Smooth muscle cell (in vitro differentiated cells): ENCODE results near the gene CCR2. TPM values are rescaled to one million over a fixed set of nuclear protein-coding genes. Genes with fewer than 3 reads are reported as not detected.
A peak's percentile ranks its signal among the peaks of the same experiment; 100 is the strongest.

Source experiments
- DNase-seq: peaks from one replicate; lab custom pipeline; 2025; ENCODE audit not compliant: unreplicated experiment; lab: John Stamatoyannopoulos, UW
- H2AFZ ChIP-seq: fragments of 200-600 bp; sonication (generic); 2 replicates; pipeline ENCODE4 v1.6.0; 2016; ENCODE audit warnings: antibody characterized with exemption, low read depth, mild to moderate bottlenecking
- H3F3A ChIP-seq: fragments of 200-600 bp; sonication (generic); 2 replicates; pipeline ENCODE4 v1.6.0; 2017; ENCODE audit warnings: antibody characterized with exemption, low read depth
- H3K27ac ChIP-seq: fragments of 200-600 bp; sonication (generic); 2 replicates; pipeline ENCODE4 v1.5.1; 2016; ENCODE audit warnings: low read depth, mild to moderate bottlenecking
- H3K27me3 ChIP-seq: fragments of 200-600 bp; sonication (generic); 2 replicates; pipeline ENCODE4 v1.6.1; 2016; ENCODE audit warnings: low read depth, mild to moderate bottlenecking
- H3K36me3 ChIP-seq: fragments of 200-600 bp; sonication (generic); 2 replicates; pipeline ENCODE4 v1.5.1; 2016; ENCODE audit warnings: low read depth
- H3K4me1 ChIP-seq: fragments of 200-600 bp; sonication (generic); 2 replicates; pipeline ENCODE4 v1.5.1; 2016; ENCODE audit warnings: low read depth
- H3K4me2 ChIP-seq: fragments of 200-600 bp; sonication (generic); 2 replicates; pipeline ENCODE4 v1.6.0; 2016; ENCODE audit warnings: mild to moderate bottlenecking
- H3K4me3 ChIP-seq: fragments of 200-600 bp; sonication (generic); 2 replicates; pipeline ENCODE4 v1.5.1; 2016; ENCODE audit warnings: mild to moderate bottlenecking
- H3K79me2 ChIP-seq: fragments of 200-600 bp; sonication (generic); 2 replicates; pipeline ENCODE4 v1.6.0; 2016; ENCODE audit warnings: low read depth, mild to moderate bottlenecking
- H3K9ac ChIP-seq: fragments of 200-600 bp; sonication (generic); 2 replicates; pipeline ENCODE4 v1.6.0; 2016; ENCODE audit warnings: low read depth
- H3K9me3 ChIP-seq: fragments of 200-600 bp; sonication (generic); replicated peaks from 2 replicates; pipeline ENCODE4 v1.5.1; 2016; ENCODE audit warnings: low read depth
- H4K20me1 ChIP-seq: fragments of 200-600 bp; sonication (generic); 2 replicates; pipeline ENCODE4 v1.6.0; 2016; ENCODE audit warnings: low read depth
- WGBS: methylation state at CpG from one replicate; pipeline ENCODE4 v1.1.7; 2016; ENCODE audit warnings: low lambda C conversion rate; 5-methylcytosine and 5-hydroxymethylcytosine counted together
- polyA plus RNA-seq: library from polyadenylated mRNA; unstranded; fragments of >200 nt; fragmentation: Nextera tagmentation; extraction: Ambion mirVana; gene quantifications from 2 replicates; pipeline ENCODE4 v1.2.1, GENCODE V29; 2016
- total RNA-seq: library from RNA; depleted of rRNA; stranded (reverse); fragments of >200 nt; gene quantifications from 2 replicates; pipeline ENCODE4 v1.2.3, GENCODE V29; 2014
- TF ChIP-seq, protein P1 (sequence below): fragments of 200-600 bp; sonication (generic); IDR thresholded peaks from 2 replicates; pipeline ENCODE4 v1.5.1; 2017; ENCODE audit warnings: borderline replicate concordance, mild to moderate bottlenecking, antibody characterized with exemption; ENCODE audit not compliant: insufficient read depth, poor library complexity, severe bottlenecking

Gene CCR2
- total and polyA plus RNA-seq, 2 experiments from 2014 or later = not detected

DNA sequence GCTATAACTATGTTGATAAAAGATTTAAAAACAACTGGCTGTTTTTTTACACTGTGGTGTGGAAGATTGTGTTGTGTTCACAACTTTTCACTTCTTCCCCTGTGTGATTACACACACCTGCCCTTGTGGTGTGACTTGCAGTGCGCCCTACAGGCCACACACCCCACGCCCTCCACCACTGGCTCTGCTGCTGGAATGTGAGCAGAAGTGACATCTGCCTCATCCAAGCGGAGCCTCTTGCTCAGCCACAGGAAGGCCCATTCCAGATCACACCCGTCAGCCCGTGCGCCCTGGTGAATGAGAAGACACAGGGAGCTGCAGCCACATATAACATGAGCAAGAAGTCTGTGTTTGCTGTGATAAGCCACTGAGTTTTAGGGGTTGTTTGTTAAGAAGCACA lies 7.0 kb downstream of the CCR2 start:
- H3K4me3 ChIP-seq = no peak overlapping the region
- H2AFZ ChIP-seq = no peak overlapping the region
- WGBS = 32% methylated on average over 6 of the region's 6 CpGs
- H3K9ac ChIP-seq = no peak overlapping the region
- no peaks in the 10 kb centered on the region for H3F3A ChIP-seq
- H3K36me3 ChIP-seq = no peaks in the 10 kb centered on the region
- TF ChIP-seq, protein P1, sequence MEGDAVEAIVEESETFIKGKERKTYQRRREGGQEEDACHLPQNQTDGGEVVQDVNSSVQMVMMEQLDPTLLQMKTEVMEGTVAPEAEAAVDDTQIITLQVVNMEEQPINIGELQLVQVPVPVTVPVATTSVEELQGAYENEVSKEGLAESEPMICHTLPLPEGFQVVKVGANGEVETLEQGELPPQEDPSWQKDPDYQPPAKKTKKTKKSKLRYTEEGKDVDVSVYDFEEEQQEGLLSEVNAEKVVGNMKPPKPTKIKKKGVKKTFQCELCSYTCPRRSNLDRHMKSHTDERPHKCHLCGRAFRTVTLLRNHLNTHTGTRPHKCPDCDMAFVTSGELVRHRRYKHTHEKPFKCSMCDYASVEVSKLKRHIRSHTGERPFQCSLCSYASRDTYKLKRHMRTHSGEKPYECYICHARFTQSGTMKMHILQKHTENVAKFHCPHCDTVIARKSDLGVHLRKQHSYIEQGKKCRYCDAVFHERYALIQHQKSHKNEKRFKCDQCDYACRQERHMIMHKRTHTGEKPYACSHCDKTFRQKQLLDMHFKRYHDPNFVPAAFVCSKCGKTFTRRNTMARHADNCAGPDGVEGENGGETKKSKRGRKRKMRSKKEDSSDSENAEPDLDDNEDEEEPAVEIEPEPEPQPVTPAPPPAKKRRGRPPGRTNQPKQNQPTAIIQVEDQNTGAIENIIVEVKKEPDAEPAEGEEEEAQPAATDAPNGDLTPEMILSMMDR = no peak
- peak overlapping the region; percentile 15 for H3K27ac ChIP-seq
- H3K4me2 ChIP-seq = peak overlapping the region; percentile 3
- H3K79me2 ChIP-seq = no peaks in the 10 kb centered on the region
- H3K27me3 ChIP-seq = peaks cover 7% of the 10 kb centered on the region
- H3K9me3 ChIP-seq = no peaks in the 10 kb centered on the region
- DNase-seq = no peak
- H3K4me1 ChIP-seq = no peaks in the 10 kb centered on the region
- H4K20me1 ChIP-seq = no peaks in the 10 kb centered on the region

DNA sequence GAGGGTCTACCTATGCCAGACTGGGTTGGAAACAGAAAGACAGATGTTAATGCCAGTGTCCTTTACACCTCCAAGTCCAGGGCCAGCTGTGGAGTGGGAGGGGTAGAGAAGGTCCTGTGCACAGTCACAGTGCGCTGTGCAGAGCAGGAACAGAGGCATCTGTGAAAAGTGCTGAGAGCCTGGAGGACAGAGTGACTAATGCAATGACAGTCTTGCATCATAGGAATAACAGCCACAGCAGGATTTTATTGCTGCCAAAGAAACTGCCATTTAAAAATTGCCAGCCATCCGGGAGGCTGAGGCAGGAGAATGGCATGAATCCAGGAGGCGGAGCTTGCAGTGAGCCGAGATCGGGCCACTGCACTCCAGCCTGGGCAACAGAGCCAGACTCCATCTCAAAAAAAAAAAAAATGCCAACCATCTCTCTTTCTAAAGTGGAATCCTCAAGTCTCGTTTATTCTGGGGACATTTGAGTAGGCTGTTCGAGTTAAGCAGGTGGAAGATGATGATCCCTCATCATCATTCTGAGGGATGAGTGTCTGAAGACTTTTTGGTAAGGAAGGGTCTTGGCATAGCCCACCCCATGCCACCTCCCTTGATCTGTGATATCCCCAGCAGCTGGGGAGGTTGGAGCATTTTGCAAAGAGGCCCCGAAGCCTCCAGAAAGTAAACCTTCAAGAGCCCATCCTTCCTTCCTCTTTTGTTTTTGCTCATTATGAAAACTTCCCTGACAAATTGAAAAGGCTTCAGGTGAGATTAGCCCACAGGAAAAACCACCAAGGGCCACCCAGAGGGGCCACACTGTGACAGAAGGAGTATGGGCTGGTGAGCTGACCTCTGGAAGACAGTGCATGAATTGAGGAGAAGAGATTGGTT lies 7.7 kb downstream of the CCR2 start:
- no peak overlapping the region for H2AFZ ChIP-seq
- H4K20me1 ChIP-seq = no peaks in the 10 kb centered on the region
- H3K79me2 ChIP-seq = no peaks in the 10 kb centered on the region
- H3K4me1 ChIP-seq = no peaks in the 10 kb centered on the region
- H3K9ac ChIP-seq = no peak overlapping the region
- TF ChIP-seq, protein P1 = no peak
- no peak for DNase-seq
- H3F3A ChIP-seq = no peaks in the 10 kb centered on the region
- H3K4me3 ChIP-seq = no peak overlapping the region
- no peaks in the 10 kb centered on the region for H3K9me3 ChIP-seq
- H3K4me2 ChIP-seq = peak overlapping the region; percentile 3
- 39% methylated on average over 8 of the region's 8 CpGs for WGBS
- H3K36me3 ChIP-seq = no peaks in the 10 kb centered on the region
- H3K27ac ChIP-seq = peak overlapping the region; percentile 15
- H3K27me3 ChIP-seq = peaks cover 3% of the 10 kb centered on the region

DNA sequence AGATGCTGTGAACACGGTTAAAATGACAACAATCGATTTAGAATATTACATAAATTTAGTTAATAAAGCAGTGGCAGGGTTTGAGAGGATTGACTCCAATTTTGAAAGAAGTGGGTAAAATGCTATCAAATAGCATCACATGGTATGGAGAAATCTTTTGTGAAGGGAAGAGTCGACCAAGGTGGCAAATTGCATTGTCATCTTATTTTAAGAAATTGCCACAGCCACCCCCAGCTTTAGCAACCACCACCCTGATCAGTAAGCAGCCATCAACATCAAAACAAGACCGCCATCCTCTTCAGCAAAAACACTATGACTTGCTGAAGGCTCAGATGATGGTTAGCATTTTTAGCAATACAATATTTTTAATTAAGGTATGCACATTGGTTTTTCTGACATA lies 11.1 kb downstream of the CCR2 start:
- no peak overlapping the region for H3K4me2 ChIP-seq
- H3K36me3 ChIP-seq = no peaks in the 10 kb centered on the region
- H3K27me3 ChIP-seq = peaks cover 4% of the 10 kb centered on the region
- no peaks in the 10 kb centered on the region for H3K4me1 ChIP-seq
- no peak overlapping the region for H3K27ac ChIP-seq
- H3K4me3 ChIP-seq = no peak overlapping the region
- TF ChIP-seq, protein P1 = no peak
- 93% methylated on average over 4 of the region's 4 CpGs for WGBS
- no peak overlapping the region for H2AFZ ChIP-seq
- no peaks in the 10 kb centered on the region for H3K79me2 ChIP-seq
- H3K9ac ChIP-seq = no peak overlapping the region
- H3K9me3 ChIP-seq = no peaks in the 10 kb centered on the region
- H3F3A ChIP-seq = no peaks in the 10 kb centered on the region
- no peaks in the 10 kb centered on the region for H4K20me1 ChIP-seq
- DNase-seq = no peak
